GM19023 (cell line): ENCODE data around the gene EBF3.

Source experiments
- ATAC-seq: cut with Tn5 transposase; IDR thresholded peaks from one replicate; pipeline ENCODE4 v1.9.1; 2021; ENCODE audit warnings: mild to moderate bottlenecking, moderate library complexity; ENCODE audit not compliant: unreplicated experiment

Gene EBF3

DNA sequence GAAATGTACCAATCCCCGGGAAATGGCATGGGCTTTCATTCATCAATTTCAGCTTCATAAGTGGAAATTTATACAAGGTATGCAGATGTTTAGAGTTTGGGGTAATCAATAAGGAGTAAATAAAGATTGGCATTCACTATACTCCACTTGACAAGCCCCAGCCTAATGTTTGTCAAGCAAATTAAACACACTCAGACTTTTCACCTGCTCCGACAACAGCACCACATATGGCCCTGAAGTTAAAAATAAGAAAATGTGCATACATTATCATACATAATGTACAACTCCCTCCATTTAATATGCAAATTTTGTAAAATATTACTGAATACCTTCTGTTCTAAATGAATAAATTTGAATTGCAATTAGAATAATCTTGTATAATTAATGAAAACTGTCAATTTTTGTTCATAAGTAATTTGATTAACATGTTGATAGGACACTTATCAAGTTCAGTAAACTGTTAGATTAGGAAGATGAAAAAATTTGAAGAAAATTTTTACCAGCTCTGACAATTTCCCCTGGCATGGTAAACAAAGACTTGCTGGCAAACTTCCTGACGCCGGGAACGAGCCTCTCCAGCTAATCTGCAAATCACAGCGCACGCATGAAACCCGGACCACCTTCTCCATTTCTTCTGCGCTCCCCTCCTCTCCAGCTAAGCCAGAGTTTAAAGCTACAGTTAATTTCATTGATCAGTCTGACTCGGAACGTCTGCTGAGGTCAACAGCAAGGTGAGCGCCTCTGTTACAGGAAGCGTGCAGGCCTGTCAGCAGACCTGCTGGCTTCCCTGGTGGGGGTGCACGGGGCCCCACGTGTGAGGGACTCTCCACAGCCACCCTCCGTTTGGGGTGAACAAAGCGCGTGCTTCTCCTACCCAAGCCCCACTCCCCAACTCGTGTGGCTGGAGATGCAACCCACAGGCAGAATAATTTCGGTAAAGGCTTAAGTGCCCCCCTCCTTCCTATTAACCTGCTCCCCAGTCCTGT is 70.7 kb downstream of the EBF3 start:
- no peak for ATAC-seq

DNA sequence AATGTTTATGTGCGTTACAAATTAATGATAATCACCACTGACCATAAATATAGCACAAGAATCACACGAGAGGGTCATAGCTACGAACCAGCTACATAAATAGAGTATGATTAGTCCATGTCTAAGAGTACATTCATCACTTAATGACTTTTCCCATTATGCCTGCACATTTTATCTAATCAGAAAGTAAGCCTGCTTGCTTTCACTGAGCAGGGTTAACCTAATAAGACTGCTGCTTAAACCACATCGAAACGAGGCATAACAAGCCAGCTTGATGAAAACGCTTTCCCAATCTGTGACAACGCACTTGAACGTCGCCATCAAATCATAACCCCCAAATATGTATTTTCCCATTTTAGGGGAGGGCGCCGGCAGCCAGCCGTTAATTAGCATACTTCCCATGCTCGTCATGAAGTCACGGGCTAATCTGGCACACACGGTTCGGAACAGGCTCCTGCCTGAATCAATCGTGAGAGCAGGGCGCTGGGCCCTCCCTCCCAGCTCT is 71.5 kb downstream of the EBF3 start:
- ATAC-seq, result no peak

DNA sequence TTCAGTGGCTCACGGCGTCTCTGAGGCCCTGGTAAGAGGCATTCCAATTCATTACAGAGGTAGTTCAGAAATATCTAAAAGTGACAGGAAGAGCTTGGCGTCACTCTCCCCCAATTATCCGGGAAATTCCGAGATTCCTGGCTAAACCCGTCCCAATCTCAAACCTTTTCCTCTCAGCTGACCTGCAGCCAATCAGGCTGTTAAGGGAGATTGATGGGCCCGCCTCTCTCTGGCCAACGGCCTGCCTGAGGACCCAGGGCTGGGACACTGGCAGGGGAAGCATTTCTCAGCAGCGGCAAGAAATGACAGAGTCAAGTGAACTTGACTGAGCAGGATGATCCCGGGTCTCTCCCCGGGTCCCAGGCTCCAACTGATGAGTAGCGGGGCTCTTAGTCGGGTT is 72.3 kb downstream of the EBF3 start:
- ATAC-seq, result no peak

DNA sequence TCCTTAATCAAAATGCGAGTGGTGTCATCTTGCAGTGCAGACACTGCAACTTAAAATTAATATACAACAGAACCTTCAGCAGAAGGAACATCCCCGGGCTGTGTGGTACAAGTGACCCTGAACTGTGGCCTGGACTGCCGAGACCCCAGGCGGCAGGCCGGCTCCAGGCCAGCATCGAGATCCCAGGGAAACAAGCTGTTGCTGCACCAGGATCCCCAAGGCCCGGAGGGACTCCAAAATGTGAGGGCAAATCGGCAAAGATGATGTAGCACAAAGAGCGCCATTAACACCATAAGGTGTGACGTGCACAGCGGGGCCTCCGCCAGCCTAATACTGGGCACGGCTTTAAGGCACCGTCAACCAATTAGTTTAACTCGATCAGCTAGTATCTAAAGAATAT is 73.9 kb downstream of the EBF3 start:
- ATAC-seq, result no peak

DNA sequence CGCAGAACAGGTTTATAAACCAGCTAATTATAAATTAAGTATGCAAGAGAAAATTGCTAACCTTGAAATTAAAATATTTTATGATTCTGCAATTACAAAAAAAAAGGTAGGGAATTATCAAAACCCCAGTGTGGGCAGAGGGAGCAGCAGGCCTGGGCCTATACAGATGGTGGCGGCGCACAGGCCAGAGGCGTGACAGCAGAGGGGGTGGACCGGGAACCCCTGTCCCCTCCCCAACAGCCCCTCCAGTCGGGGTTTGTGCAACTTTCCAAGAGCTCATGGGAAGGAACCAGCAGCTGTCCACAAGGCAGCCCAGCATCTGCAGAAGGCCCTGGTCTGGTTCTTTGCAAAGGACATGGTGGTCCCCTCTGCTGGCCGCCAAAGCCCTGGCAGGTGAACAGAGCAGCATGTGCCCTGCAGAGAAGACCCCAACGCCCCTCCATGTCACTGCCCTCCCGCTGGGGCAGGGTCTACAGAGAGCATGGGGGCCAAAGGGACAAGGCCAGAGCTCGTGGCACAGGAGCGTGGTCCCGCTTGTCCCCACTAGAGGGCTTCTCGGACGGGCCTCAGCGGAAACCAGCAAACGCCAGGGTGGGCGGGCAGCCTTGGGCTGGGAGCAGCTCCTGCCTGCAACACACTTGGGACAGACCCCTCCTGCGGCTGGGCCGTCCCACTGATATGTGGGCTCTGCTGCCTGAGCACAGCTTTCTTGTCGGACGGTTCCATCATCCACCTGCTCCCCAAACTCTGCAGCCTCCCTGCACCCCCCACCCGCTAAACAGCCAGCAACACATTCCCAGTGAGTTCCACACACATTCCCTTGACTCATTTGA is 75.1 kb downstream of the EBF3 start:
- ATAC-seq, result no peak

DNA sequence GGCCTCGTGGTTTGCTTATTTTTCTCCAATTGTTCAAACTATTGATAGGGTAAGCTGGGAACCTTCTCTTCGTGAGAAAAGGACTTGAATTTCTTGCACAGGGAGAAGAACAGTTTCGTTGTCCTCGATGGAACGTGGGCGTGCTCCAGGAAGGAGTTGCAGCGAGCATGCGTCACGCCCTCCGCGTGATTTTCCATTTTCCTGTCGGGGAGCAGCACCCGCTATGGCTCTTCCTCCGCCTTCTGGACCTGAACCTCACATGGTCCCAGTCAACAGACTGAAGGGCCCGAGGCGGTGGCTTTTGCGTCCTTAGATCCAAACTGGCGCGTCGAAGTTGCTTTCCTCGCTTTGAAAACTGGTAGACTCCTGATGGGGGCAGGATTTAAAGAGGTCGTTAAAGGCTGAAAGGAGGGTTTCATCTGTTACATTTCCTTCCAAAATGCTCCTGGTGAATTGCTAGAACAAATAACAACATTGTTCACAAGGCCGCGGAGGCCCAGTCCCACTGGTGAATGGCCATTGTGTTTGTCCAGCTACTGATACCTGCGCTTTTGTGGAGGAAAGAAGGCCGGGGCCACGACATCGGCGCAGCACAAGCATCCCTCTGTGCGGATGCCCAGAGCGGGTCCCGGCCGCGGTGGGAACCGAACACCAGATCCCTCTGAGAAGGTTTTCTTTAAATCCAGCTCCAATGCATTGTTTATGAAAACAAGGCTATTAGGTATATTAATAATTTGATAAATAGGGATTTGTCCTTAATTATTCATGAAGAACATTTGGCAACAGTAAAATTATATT is 75.9 kb downstream of the EBF3 start:
- no peak for ATAC-seq

DNA sequence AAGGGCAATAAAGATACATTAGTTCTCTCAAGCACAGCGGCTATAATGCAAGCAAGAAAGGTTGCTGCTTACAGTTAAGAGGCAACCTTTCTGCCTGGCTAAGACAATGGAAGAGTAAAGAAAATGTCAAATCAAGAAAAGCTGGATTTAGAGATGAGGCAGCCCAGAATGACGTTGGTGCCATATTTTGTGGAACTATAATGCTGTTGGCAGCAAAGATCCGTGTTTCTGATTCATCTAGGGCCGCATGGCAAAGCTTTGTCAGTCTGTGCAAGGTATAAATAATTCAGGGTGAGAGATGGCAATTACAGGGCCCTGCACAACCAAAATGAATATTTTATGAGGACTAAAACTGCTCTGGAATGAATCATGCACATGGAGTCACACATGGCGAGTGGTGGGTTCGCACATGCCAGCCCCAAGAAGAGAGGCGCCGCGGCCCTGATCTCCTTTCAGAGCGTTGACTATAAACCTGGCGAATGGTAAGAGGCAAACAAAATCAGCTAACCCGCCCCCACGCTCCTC is 76.6 kb downstream of the EBF3 start:
- no peak for ATAC-seq

DNA sequence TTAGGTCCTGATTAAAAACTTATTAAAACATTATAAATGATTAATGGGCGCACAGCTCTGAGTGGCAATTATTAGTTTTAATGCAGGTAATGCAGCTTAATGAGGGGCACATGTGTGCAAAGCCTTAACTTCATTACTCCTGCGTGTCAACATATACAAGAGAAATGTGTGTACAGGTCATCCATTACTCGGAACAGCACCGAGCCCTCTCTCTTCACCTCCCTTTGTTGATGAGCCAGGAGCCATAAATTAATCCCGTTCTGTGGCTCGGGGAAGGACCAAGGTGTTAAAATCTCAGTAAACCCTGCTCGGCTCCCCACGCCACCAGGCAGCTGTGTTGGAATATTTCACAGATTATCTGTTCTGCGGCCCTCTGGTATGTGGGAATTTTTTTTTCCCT is 77.8 kb downstream of the EBF3 start:
- no peak for ATAC-seq

DNA sequence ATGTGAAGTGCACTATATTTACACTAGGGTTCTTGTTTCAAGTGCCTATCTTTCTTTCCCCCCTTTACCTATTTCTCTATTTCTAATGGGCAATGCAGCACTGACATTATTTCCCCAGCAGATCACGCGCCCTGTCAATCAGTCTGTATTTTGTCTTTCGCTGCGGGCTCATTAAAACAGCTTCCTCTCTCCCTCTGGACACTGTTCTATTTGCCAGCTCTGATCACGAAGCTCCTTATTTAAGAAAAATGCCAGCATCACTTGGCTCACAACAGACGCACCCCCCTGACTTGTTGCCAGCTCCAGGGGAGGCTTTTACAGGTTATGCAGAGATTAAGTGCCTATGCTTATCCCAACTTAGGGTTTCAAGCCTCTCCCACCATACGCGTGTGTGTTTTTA is 78.5 kb downstream of the EBF3 start:
- ATAC-seq, result no peak

DNA sequence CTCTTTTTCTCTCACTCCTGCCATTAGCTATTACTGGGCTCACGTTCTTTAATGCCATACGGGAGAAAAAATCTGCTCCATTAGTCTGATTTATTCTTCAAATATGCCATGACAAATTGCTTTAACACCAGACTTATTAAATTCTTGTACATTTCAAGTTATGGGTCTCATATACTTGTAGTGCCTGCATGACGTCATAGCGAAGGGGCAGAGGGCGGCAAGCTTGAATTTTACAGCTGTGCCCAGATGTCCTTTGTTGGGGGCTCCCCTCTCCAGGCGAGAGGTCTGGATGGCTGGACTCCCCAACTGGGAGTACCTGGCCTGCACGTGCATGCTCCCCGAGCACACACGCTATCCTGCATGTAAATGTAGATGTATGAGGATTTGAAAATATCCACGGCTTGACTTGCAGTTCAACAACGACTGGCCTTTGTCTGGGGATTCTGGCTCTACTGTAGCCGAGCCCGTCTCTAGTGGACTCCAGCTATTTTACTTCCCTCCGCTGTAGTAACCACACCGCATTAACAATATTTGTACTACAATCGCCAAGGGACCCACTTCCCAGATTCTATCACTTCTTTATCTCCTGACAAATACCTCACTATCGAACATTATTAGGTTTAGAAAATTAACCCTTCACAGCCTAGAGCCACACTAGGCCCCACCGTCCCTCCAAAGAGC is 79.5 kb downstream of the EBF3 start:
- no peak for ATAC-seq

DNA sequence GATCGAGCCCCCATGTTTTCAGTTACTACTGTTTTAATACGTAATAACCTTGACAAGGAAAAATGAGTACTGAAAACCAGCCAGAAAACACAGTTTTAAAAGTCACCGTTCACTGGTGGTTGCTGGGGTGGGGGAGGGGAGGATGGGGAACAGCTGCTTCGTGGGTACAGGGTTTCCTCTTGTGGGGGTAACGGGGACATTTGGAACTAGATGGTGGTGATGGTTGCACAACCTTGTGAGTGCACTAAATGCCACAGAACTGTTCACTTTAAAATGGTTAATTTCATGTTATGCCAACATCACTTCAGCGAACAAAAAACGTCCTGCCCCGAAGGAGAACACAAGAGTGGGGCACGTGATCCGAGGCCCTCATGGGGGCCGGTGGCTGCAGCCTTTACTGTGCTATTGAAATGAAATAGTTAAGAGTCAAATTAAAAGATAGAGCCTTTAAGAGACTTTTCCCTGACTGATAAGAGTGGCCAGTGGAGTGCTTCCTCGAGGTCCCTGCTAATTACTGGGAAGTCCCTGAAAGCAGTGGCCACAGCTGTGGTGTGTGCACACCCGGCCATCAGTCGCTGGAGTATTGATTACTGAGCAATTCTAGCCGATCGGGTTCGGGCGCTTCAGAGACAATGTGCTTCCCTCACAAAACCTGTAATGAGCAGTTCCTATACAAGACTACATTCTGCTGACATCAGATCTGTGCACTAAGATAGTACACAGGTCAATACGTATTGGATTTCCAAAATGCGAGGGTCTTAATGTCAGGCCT is 80.3 kb downstream of the EBF3 start:
- ATAC-seq, result no peak

DNA sequence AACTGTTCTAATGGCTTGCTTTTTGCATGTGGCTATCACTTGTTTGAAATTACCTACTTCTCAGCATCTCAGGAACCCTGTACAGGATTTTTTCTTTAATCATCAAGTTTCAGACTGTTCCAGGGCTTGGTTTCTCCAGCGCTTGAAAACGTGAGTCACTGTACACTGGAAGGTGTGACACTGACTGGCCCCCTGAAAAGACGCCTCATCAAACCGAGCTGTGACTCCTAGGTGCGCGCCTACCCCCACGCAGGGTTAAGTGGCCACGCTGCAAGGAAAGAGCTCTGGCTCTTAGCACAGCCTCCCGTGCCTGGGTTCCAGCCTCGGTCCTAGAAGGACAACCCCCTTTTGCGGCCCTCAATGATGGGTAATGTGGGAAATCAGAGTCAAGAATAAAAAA is 81.0 kb downstream of the EBF3 start:
- no peak for ATAC-seq

DNA sequence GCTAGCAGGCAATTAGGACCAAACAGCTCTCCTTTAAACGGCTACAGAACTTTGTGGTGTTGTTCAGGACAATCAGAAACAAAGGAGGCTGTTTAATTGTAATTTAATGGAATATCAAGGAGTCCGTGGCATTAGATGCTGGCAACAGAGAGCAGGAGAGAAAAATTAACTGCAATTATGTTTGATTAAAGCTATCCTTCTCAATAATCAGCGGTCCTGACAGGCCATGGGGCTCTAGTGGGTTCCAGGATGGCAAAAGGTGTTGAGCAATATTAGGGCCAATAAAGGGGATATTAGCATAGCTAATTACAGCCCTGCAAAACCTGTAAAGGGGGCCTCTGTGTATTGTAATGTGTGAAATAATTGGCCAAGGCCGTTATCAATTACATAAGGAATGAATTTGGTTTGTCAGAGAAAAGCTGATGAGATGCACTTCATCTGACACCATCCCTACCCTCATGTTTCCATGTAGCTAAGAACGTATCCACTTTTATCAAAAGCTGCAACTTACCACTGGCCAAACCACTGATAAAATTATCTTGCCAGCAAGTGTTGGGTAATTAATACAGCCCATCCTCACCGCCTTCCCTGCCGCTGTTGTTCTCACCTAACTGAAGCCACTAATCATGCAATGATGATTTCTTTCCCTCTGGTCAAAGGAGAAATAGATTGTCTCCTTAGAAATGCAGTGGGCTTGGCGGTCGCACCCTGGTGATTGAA is 81.6 kb downstream of the EBF3 start:
- no peak for ATAC-seq

DNA sequence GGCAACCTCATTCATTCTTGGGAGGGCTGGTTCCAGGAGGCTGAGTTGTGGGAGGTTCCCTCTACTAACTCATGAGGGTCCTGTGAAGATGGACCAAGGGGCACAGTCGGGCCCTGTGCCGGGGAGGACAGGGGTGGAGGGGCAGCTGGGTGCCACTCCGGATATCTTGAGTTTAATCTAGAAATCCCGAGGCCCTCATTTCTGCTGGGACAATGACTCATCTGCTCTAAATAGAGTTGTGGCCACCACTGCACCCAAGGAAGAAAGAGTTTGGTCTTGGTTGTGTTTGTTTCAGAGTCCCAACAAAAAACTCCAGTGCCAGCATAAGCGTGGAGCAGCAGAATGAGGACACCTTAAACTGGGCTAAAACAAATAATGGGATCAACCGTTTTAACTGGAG is 82.4 kb downstream of the EBF3 start:
- ATAC-seq, result no peak

DNA sequence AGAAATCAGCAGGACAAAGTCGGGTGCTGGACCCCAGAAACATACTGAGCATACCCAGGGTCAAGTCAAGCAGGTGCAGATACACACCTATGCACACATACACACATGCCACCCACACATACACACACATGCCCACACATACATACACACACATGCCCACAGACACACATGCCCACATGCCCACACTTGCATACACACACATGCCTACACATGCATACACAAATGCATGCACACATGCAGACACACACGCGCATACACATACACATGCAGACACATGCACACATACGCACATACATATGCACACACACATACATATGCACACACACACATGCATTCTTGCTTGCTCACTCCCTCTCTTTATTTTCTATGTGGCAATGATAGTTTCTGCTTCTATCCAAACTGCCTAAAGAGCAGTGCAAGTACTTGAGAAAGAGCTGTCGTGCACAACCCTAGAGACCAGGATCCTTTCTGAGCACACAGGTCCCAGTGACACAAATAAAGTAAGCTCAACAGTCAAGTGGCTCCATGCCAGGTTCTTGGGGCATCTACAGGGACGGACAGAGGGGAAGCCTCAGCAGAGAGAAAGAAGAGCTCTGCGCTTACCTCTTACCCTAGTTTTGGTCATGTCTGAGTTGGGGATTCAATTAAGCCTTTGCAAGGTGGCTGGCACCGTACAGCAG is 83.7 kb downstream of the EBF3 start:
- ATAC-seq, result no peak

DNA sequence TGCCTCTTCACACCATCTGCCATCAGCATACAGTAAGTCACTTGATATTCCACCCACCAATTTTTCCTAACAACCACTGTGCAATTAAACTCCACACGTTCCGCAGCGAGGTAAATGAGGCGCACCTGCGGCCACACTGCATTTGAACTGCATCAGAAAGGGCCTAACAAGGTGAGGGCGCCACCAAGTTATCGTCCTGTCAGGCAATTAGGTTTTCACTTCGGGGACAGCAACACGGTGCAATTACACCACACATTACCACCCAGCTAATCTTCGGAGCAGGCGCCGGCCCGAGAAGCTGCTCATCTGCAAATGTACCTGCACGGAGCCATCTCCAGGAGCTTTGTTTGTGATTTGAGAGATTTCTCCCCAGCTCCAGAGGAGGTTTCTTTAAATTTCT is 84.4 kb downstream of the EBF3 start:
- no peak for ATAC-seq

DNA sequence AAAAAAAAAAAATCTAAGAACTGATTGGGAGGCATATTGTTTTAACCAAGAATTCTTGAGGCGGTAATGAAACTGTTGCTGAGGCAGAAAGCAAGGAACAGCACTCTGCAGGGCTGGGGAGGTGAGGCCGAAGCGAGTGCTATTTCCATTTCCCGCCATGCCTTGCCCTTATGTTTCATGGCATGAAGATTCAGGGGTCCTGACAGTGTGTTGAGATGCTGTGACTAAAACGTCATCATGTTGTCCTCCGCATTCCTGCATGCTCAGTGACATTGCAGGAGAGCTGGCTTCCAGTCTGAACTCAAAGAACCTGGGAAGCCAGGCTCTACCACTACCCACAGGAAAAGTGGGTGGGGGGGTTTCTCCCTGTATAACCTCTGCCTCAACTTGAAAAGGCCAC is 85.2 kb downstream of the EBF3 start:
- ATAC-seq, result no peak

DNA sequence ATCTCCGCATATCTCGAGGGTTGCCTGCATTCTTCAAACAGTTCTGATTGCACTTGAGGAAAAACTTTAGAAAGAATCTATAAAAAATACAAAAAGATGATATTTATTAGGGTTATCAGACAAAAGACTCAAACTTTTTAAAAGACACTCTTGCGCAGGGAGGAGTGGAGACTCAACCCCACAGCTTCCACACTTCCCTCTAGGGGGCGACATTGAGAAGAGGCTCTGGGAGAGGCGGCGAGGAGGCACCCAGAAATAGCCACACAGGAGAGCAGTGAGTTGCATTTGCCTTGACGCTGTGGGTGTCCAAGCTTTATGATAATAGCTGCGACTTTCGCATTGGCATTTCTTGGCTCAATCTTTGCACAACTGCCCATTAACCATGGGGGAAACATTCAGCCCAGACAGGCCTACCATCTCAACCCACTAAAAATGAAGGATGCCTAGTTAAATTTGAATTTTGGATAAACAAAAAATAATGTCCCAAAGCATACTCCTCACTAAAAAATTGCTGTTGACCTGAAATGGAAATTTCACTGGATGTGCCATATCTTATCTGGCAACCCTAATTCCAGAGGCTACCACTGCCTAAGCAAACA is 86.2 kb downstream of the EBF3 start:
- ATAC-seq, result no peak
